Neural progenitor cell (in vitro differentiated cells): Measurements from ENCODE around the gene ASPRV1.

Experiments used
- EZH2 ChIP-seq: fragments of 200-600 bp; sonication (generic); IDR thresholded peaks from 2 replicates; pipeline ENCODE4 v1.6.1; 2017; ENCODE audit warnings: antibody characterized with exemption, mild to moderate bottlenecking, moderate library complexity
- EZH2phosphoT487 ChIP-seq: fragments of 200-600 bp; sonication (generic); IDR thresholded peaks from 2 replicates; pipeline ENCODE4 v1.6.1; 2017; ENCODE audit warnings: antibody characterized with exemption
- TF ChIP-seq, protein P1 (sequence below): fragments of 200-600 bp; sonication (generic); IDR thresholded peaks from 2 replicates; pipeline ENCODE4 v1.5.1; 2017; ENCODE audit warnings: antibody characterized with exemption, mild to moderate bottlenecking

DNA sequence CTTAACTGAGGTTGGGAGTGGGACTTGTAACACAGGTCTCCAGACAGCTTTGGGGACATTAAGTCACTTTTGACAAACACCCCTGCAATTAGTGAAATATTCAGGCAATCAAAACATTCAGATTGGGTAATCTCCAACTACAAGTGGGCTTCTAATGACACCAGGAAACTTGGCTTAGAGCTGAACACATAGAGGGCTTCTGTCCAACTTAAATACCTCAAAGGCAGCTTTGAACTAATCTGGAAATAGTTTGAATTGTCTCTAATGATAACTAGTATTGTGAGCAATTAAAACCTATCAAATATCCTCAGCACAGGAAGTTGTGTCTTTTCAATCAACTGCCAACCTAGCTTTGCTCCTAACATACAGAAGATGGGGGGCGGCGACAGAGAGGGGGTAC lies 5.1 kb upstream of the ASPRV1 start:
- TF ChIP-seq, protein P1, sequence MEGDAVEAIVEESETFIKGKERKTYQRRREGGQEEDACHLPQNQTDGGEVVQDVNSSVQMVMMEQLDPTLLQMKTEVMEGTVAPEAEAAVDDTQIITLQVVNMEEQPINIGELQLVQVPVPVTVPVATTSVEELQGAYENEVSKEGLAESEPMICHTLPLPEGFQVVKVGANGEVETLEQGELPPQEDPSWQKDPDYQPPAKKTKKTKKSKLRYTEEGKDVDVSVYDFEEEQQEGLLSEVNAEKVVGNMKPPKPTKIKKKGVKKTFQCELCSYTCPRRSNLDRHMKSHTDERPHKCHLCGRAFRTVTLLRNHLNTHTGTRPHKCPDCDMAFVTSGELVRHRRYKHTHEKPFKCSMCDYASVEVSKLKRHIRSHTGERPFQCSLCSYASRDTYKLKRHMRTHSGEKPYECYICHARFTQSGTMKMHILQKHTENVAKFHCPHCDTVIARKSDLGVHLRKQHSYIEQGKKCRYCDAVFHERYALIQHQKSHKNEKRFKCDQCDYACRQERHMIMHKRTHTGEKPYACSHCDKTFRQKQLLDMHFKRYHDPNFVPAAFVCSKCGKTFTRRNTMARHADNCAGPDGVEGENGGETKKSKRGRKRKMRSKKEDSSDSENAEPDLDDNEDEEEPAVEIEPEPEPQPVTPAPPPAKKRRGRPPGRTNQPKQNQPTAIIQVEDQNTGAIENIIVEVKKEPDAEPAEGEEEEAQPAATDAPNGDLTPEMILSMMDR = no peak
- TF ChIP-seq EZH2 = no peak
- TF ChIP-seq EZH2phosphoT487 = no peak
